ENCODE results near the gene CDH13.

CDH13 gene

DNA sequence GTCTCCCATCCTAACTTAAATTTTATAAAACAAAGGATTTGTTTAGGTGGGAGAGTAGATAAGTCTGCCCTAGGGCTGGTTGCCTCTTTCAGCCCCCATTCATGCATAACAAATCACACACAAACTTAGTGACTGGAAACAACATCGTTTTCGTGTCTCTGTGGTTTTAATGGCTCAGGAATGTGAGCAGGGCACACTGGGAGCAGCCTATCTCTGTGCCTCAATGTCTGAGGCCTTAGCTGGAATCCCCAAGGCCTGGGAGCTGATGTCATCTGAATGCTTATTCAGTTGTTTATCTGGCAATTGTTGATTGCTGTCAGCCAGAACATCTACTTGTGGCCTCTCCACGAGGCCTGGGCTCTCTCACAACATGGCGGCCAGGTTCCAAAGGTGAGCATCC is 1079.1 kb downstream of the CDH13 start:
- TF ChIP-seq CTCF (IDR thresholded peaks at IDR 0.05; ENCODE audit: control insufficient read depth, extremely low read depth, insufficient read depth): no peak
- DNase-seq (ENCODE audit: low read depth): no peak
- no peak overlapping the region for H3K4me3 ChIP-seq (ENCODE audit: low read depth, low read length)

GRCh38 chr16:83706394-83706793 is 1079.6 kb downstream of the CDH13 start:
- DNase-seq (ENCODE audit: low read depth): no peak
- H3K4me3 ChIP-seq (ENCODE audit: low read depth, low read length): no peak overlapping the region
- no peak for TF ChIP-seq CTCF (IDR thresholded peaks at IDR 0.05; ENCODE audit: control insufficient read depth, extremely low read depth, insufficient read depth)

- no peak for TF ChIP-seq CTCF (IDR thresholded peaks at IDR 0.05; ENCODE audit: control insufficient read depth, extremely low read depth, insufficient read depth)
- DNase-seq (ENCODE audit: low read depth): no peak
- H3K4me3 ChIP-seq (ENCODE audit: low read depth, low read length): no peak overlapping the region
These were observed 1084.3 kb downstream of the CDH13 start for GRCh38 chr16:83711069-83711468.

DNA sequence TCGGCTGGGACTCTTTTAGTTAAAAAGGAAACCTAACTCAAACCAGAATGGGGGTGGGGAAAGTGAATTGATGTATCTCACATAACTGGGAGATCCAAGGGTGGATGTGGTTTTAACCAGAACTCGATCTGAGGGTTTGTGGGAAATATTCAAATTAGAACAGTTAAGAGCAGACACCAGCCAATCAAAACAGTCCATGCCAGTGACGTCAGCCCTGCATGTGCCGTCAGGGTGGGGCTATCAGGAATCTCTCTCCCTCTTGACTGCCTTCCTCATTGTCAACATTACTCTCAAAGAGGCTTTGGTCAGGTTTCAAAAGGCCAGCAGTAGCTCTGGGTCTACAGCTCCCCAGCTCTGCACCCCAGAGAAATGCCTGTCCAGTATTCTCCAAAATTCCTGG is 1086.8 kb downstream of the CDH13 start:
- no peak for DNase-seq (ENCODE audit: low read depth)
- H3K4me3 ChIP-seq (ENCODE audit: low read depth, low read length): no peak overlapping the region
- TF ChIP-seq CTCF (IDR thresholded peaks at IDR 0.05; ENCODE audit: control insufficient read depth, extremely low read depth, insufficient read depth): no peak

- no peak overlapping the region for H3K4me3 ChIP-seq (ENCODE audit: low read depth, low read length)
- no peak for TF ChIP-seq CTCF (IDR thresholded peaks at IDR 0.05; ENCODE audit: control insufficient read depth, extremely low read depth, insufficient read depth)
- no peak for DNase-seq (ENCODE audit: low read depth)
These were observed 1087.5 kb downstream of the CDH13 start for GRCh38 chr16:83714286-83714685.

- no peak for TF ChIP-seq CTCF (IDR thresholded peaks at IDR 0.05; ENCODE audit: control insufficient read depth, extremely low read depth, insufficient read depth)
- H3K4me3 ChIP-seq (ENCODE audit: low read depth, low read length): 0 out of 2 replicates have a peak overlapping the region, but pooled peaks have one; percentile 5
- DNase-seq (ENCODE audit: low read depth): peak; percentile 87
These were observed 1088.6 kb downstream of the CDH13 start for GRCh38 chr16:83715217-83715920.

- TF ChIP-seq CTCF (IDR thresholded peaks at IDR 0.05; ENCODE audit: control insufficient read depth, extremely low read depth, insufficient read depth): no peak
- no peak overlapping the region for H3K4me3 ChIP-seq (ENCODE audit: low read depth, low read length)
- DNase-seq (ENCODE audit: low read depth): no peak
These were observed 1090.5 kb downstream of the CDH13 start for GRCh38 chr16:83717308-83717707.

All from LNCaP clone FGC (cell line).